Skeletal muscle satellite cell (primary cell): ENCODE results near the gene COL4A3.

Source experiments
- H3K27me3 ChIP-seq: 2 replicates; pipeline ENCODE4 v1.7.0; 2013; ENCODE audit warnings: low read length; ENCODE audit not compliant: control insufficient read depth, insufficient read depth
- H3K36me3 ChIP-seq: 2 replicates; pipeline ENCODE4 v1.7.0; 2013; ENCODE audit warnings: mild to moderate bottlenecking, control low read depth, low read length; ENCODE audit not compliant: insufficient read depth
- H3K4me1 ChIP-seq: 2 replicates; pipeline ENCODE4 v1.7.0; 2013; ENCODE audit warnings: low read length; ENCODE audit not compliant: control insufficient read depth, insufficient read depth
- H3K4me2 ChIP-seq: 2 replicates; pipeline ENCODE4 v1.7.0; 2013; ENCODE audit warnings: mild to moderate bottlenecking, low read length
- H3K4me3 ChIP-seq: 2 replicates; pipeline ENCODE4 v1.7.0; 2013; ENCODE audit warnings: low read length
- H3K9ac ChIP-seq: 2 replicates; pipeline ENCODE4 v1.7.0; 2013; ENCODE audit warnings: mild to moderate bottlenecking, low read depth, low read length, moderate library complexity
- H3K9me3 ChIP-seq: replicated peaks from 2 replicates; pipeline ENCODE4 v1.7.0; 2013; ENCODE audit warnings: mild to moderate bottlenecking, control low read depth, low read length

The COL4A3 gene

GRCh38 chr2:227360351-227360750 lies 195.9 kb downstream of the COL4A3 start:
- H3K36me3 ChIP-seq, result peaks cover 38% of the 10 kb centered on the region
- H3K4me2 ChIP-seq, result no peak overlapping the region
- no peaks in the 10 kb centered on the region for H3K4me1 ChIP-seq
- H3K9ac ChIP-seq, result no peak overlapping the region
- H3K4me3 ChIP-seq, result no peak overlapping the region
- H3K27me3 ChIP-seq, result no peaks in the 10 kb centered on the region
- H3K9me3 ChIP-seq, result no peaks in the 10 kb centered on the region

- H3K4me3 ChIP-seq, result no peak overlapping the region
- no peaks in the 10 kb centered on the region for H3K27me3 ChIP-seq
- H3K9ac ChIP-seq, result no peak overlapping the region
- no peaks in the 10 kb centered on the region for H3K9me3 ChIP-seq
- H3K4me2 ChIP-seq, result no peak overlapping the region
- peaks cover 22% of the 10 kb centered on the region for H3K36me3 ChIP-seq
- peaks cover 21% of the 10 kb centered on the region for H3K4me1 ChIP-seq
Observed at GRCh38 chr2:227363756-227364155, 199.3 kb downstream of the COL4A3 start.
